Stimulated activated CD8-positive, alpha-beta memory T cell treated with anti-CD3 and anti-CD28 coated beads, Interleukin-12 subunit alpha, Interleukin-12 subunit beta, amount 100 ng/mL, for 24 hours (primary cell): Measurements from ENCODE around the gene RALGDS.

ENCODE experiments used
- DNase-seq: peaks from one replicate; pipeline ENCODE4 v3.0.0-alpha.2; 2020; ENCODE audit errors: extremely low read depth

RALGDS gene

DNA sequence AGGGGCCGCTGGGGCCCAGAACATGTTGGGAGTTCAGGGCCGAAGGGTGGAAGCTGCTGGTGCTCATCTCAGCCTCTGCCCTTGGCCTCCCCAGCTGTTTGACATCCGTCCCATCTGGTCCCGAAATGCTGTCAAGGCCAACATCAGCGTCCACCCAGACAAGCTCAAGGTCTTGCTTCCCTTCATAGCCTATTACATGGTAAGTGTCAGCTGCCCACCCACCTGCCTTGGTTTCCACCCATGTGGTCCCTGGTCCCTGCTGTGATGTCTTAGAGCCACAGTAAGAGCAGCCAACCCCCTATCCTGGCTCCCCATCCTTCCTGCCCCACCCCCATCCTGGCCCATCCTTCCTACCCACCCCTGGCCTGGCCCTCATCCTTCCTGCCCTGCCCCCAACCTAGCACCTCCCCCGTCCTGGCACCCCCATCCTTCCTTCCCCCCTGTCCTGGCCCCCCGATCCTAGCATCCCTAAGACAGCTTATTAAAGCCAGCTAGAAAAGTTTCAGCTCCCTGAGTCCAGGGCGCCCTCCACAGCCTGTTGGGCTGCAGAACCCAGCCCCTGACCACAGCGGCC, 69.0 kb downstream of the RALGDS start:
- no peak for DNase-seq

GRCh38 chr9:133051281-133051900, 69.6 kb downstream of the RALGDS start:
- DNase-seq = no peak

DNA sequence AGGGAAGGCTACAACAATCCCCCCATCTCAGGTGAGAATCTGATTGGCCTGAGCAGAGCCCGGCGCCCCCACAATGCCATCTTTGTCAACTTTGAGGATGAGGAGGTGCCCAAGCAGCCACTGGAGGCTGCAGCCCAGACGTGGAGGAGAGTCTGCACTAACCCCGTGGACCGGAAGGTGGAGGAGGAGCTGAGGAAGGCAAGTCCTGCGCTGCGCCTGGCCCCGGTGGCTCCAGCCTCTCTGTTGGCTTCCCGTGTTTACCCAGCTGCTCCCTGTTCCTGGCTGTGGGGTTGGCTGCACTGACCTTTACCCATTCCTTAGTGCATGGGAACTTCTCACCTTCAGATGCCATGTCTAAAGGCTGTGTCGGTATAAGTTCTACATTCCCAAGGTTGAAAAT, 70.3 kb downstream of the RALGDS start:
- DNase-seq = no peak

- no peak for DNase-seq
Observed at GRCh38 chr9:133050142-133050541, 70.9 kb downstream of the RALGDS start.

- DNase-seq = no peak
Observed at GRCh38 chr9:133049043-133049442, 72.0 kb downstream of the RALGDS start.

- no peak for DNase-seq
Observed at GRCh38 chr9:133048595-133048994, 72.4 kb downstream of the RALGDS start.
